ENCODE results near the gene POP5. TPM values are rescaled to one million over a fixed set of nuclear protein-coding genes. Genes with fewer than 3 reads are reported as not detected.

POP5 gene
- total RNA-seq, 4 donors from 2014 or later, result 15.6 to 28.1 (median 22.6) TPM

GRCh38 chr12:120537856-120538220 lies 43.4 kb downstream of the POP5 start:
- Histone ChIP-seq H3K36me3 (peaks cover 0 to 37% (median 0%) of the 10 kb centered on the region in 3 donors), H3K4me1 (peaks cover 44 to 77% (median 60%) of the 10 kb centered on the region in 3 donors), H3K27me3 (no peaks in the 10 kb centered on the region), H3K27ac (peak overlapping the region; percentile 71 to 97 (median 86)), H3K9me3 (no peaks in the 10 kb centered on the region), H3K4me3 (peak overlapping the region in 3 of 4 donors; percentile 63 to 82 (median 67))
- 30 to 38% methylated on average over 4 of the region's 4 CpGs for WGBS, 2 donors
- DNase-seq, result no peak
- intact Hi-C loops (cut with DNase I), result no loop called here
- TF ChIP-seq, protein P1, sequence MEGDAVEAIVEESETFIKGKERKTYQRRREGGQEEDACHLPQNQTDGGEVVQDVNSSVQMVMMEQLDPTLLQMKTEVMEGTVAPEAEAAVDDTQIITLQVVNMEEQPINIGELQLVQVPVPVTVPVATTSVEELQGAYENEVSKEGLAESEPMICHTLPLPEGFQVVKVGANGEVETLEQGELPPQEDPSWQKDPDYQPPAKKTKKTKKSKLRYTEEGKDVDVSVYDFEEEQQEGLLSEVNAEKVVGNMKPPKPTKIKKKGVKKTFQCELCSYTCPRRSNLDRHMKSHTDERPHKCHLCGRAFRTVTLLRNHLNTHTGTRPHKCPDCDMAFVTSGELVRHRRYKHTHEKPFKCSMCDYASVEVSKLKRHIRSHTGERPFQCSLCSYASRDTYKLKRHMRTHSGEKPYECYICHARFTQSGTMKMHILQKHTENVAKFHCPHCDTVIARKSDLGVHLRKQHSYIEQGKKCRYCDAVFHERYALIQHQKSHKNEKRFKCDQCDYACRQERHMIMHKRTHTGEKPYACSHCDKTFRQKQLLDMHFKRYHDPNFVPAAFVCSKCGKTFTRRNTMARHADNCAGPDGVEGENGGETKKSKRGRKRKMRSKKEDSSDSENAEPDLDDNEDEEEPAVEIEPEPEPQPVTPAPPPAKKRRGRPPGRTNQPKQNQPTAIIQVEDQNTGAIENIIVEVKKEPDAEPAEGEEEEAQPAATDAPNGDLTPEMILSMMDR (IDR thresholded peaks at IDR 0.05), result no peak
- TF ChIP-seq POLR2A (IDR thresholded peaks at IDR 0.05), result no peak

GRCh38 chr12:120536064-120536791 lies 45.0 kb downstream of the POP5 start:
- H3K27ac ChIP-seq, result peak overlapping the region; percentile 82 to 97 (median 94)
- peak overlapping the region; percentile 63 to 90 (median 74) for H3K4me3 ChIP-seq
- no peak for DNase-seq
- intact Hi-C loops (cut with DNase I), result no loop called here
- TF ChIP-seq POLR2A (IDR thresholded peaks at IDR 0.05), result no peak
- TF ChIP-seq, protein P1 (IDR thresholded peaks at IDR 0.05), result no peak
- H3K27me3 ChIP-seq, result no peaks in the 10 kb centered on the region
- H3K36me3 ChIP-seq, result peaks cover 0 to 21% (median 0%) of the 10 kb centered on the region in 3 donors
- 41 to 45% methylated on average over 13 of the region's 13 CpGs for WGBS, 2 donors
- H3K4me1 ChIP-seq, result peaks cover 44 to 60% (median 55%) of the 10 kb centered on the region in 3 donors
- no peaks in the 10 kb centered on the region for H3K9me3 ChIP-seq

- DNase-seq, result peak; percentile 12
- peaks cover 43 to 55% (median 45%) of the 10 kb centered on the region in 3 donors for H3K4me1 ChIP-seq
- intact Hi-C loops (cut with DNase I), result no loop called here
- no peak for TF ChIP-seq POLR2A (IDR thresholded peaks at IDR 0.05)
- TF ChIP-seq, protein P1 (IDR thresholded peaks at IDR 0.05), result no peak
- 2 to 3% methylated on average over 12 to 16 of the region's 52 CpGs for whole genome bisulfite sequencing, 2 donors
- H3K36me3 ChIP-seq, result peaks cover 0 to 9% (median 0%) of the 10 kb centered on the region in 3 donors
- H3K9me3 ChIP-seq, result no peaks in the 10 kb centered on the region
- peak overlapping the region; percentile 63 to 90 (median 74) for H3K4me3 ChIP-seq
- H3K27ac ChIP-seq, result peak overlapping the region; percentile 91 to 97 (median 95)
- H3K27me3 ChIP-seq, result no peaks in the 10 kb centered on the region
Measured at GRCh38 chr12:120534703-120535655, 46.2 kb downstream of the POP5 start.

DNA sequence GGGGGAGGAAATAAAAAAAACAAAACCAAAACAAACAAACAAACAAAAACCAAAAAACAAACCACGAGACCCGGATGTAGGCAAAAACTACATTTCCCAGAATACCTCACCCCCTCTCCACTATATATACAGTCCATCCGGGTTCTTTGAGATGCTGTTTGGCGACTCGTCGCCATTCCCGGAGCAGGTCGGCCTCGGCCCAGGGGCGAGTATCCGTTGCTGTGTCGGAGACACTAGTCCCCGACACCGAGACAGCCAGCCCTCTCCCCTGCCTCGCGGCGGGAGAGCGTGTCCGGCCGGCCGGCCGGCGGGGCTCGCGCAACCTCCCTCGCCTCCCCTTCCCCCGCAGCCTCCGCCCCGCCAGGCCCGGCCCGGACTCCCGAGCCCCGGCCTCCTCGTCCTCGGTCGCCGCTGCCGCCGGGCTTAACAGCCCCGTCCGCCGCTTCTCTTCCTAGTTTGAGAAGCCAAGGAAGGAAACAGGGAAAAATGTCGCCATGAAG lies 46.9 kb downstream of the POP5 start, which contains the start of gene RNF10:
Gene RNF10, plus strand, starts transcription at position 154 of the 500 bp plus-strand sequence. CDS start 456 bp downstream, outside the sequence.
- Histone ChIP-seq H3K36me3 (peaks cover 0 to 8% (median 0%) of the 10 kb centered on the region in 3 donors), H3K9me3 (no peaks in the 10 kb centered on the region), H3K4me1 (peaks cover 36 to 55% (median 40%) of the 10 kb centered on the region in 3 donors), H3K4me3 (peak within 1 kb of the TSS; percentile 63 to 90 (median 74)), H3K27me3 (no peaks in the 10 kb centered on the region), H3K27ac (peak within 1 kb of the TSS; percentile 91 to 97 (median 95))
- TF ChIP-seq POLR2A (IDR thresholded peaks at IDR 0.05), result peak in 3 of 4 donors; percentile 97 to 99 (median 97)
- TF ChIP-seq, protein P1 (IDR thresholded peaks at IDR 0.05), result peak in 2 of 6 experiments; percentile 1 to 18
- WGBS, 2 donors, result 0% methylated on average over 17 to 21 of the region's 43 CpGs
- intact Hi-C loops (cut with DNase I), result no loop called here
- peak; percentile 21 for DNase-seq
